HepG2 (cell line): ENCODE results near the gene PAFAH1B2. TPM values are rescaled to one million over a fixed set of nuclear protein-coding genes. Genes with fewer than 3 reads are reported as not detected.

ENCODE experiments used
- ATAC-seq: fragments of 200-7000 bp; cut with Tn5 transposase; 3 replicates; pipeline ENCODE4 v1.9.1; 2020; ENCODE audit warnings: mild to moderate bottlenecking, moderate library complexity
- BruUV-seq: library from RNA; stranded (reverse); fragments of 400-500 nt; replicated peaks from 2 replicates; lab custom pipeline; 2021; lab: Mats Ljungman, UMichigan
- CTCF ChIA-PET: fragments of 300-600 bp; formaldehyde crosslinking; extraction: SDS; loops from one replicate; lab custom pipeline; 2021; ENCODE audit warnings: low total read pairs, inconsistent platforms, low intra/inter-chr PET ratio; lab: Yijun Ruan, JAX
- POLR2A ChIA-PET: fragments of 350-600 bp; sonication (Branson Sonifier 250); formaldehyde crosslinking; loops from one replicate; lab custom pipeline; 2020; ENCODE audit warnings: antibody characterized with exemption, inconsistent platforms; lab: Yijun Ruan, JAX
- DNase-seq: peaks from one replicate; pipeline ENCODE4 v3.0.0-alpha.2; 2015; ENCODE audit warnings: low spot score
- FAIRE-seq: peaks from 3 replicates; lab custom pipeline; 2011; peaks lifted over from hg19 to GRCh38; lab: Jason Lieb, UNC
- H2AFZ ChIP-seq: one replicate; pipeline ENCODE4 v1.6.1; 2011; ENCODE audit warnings: low read length, inconsistent platforms
- H3K27ac ChIP-seq: fragments of 300-600 bp; 3 replicates; pipeline ENCODE4 v1.8.0; 2011; ENCODE audit warnings: mixed run types, mild to moderate bottlenecking, mixed read lengths, low read length, inconsistent platforms; ENCODE audit not compliant: insufficient read depth; ENCODE audit errors: extremely low read length
- H3K27me3 ChIP-seq, 2 experiments: fragments of 200-600 bp in 1 of 2; 2 replicates in 1 of 2; 3 replicates in 1 of 2; pipeline versions ENCODE4 v1.6.0 to v1.8.0; 2011; ENCODE audit warnings: low read length in 2 of 2, mild to moderate bottlenecking in 2 of 2, moderate library complexity in 2 of 2, inconsistent platforms in 1 of 2; ENCODE audit not compliant: insufficient read depth in 2 of 2, control insufficient read depth in 1 of 2
- H3K36me3 ChIP-seq, 2 experiments: fragments of 200-600 bp in 1 of 2; replicated peaks in 1 of 2; 2 replicates in 1 of 2; 3 replicates in 1 of 2; pipeline versions ENCODE4 v1.5.1 to v1.8.0; 2011; ENCODE audit warnings: low read length in 2 of 2, inconsistent platforms in 1 of 2; ENCODE audit not compliant: insufficient read depth in 2 of 2, control insufficient read depth in 1 of 2
- H3K4me1 ChIP-seq: 2 replicates; pipeline ENCODE4 v1.5.1; 2012; ENCODE audit warnings: low read length, inconsistent platforms; ENCODE audit not compliant: insufficient read depth
- H3K4me2 ChIP-seq: 2 replicates; pipeline ENCODE4 v1.6.0; 2011; ENCODE audit warnings: low read depth, low read length, inconsistent platforms
- H3K4me3 ChIP-seq, 3 experiments: fragments of 200-600 bp in 1 of 3; sonication (generic), shearing (Covaris generic) in 1 of 3; replicated peaks in 1 of 3; 2 replicates each; pipeline ENCODE4 v1.5.1; 2011 to 2016; ENCODE audit warnings: low read length in 3 of 3, inconsistent platforms in 2 of 3, low read depth in 2 of 3, mild to moderate bottlenecking in 2 of 3, control low read depth in 1 of 3, mixed read lengths in 1 of 3; ENCODE audit not compliant: insufficient read depth in 1 of 3
- H3K79me2 ChIP-seq: one replicate; pipeline ENCODE4 v1.6.1; 2011; ENCODE audit warnings: low read length, inconsistent platforms; ENCODE audit not compliant: insufficient read depth
- H3K9ac ChIP-seq: 2 replicates; pipeline ENCODE4 v1.6.0; 2011; ENCODE audit warnings: mild to moderate bottlenecking, low read depth, low read length, inconsistent platforms; ENCODE audit not compliant: insufficient read depth
- H3K9me3 ChIP-seq: 2 replicates; pipeline ENCODE4 v1.5.1; 2012; ENCODE audit warnings: mild to moderate bottlenecking, low read length
- H4K20me1 ChIP-seq: 2 replicates; pipeline ENCODE4 v1.6.0; 2011; ENCODE audit warnings: inconsistent platforms, mild to moderate bottlenecking, low read length, moderate library complexity; ENCODE audit not compliant: insufficient read depth
- KAT8 ChIP-seq: IDR thresholded peaks from 2 replicates; pipeline ENCODE4 v1.6.1; 2016; ENCODE audit warnings: missing genetic modification reagents, missing compliant biosample characterization
- KDM5B ChIP-seq: sonication (generic); formaldehyde crosslinking; IDR thresholded peaks from 2 replicates; pipeline ENCODE4 v1.4.0; 2020; ENCODE audit warnings: missing genetic modification reagents, mild to moderate bottlenecking, borderline replicate concordance
- RFXANK ChIP-seq: IDR thresholded peaks from 2 replicates; pipeline ENCODE4 v1.6.1; 2016
- SKI ChIP-seq: fragments of 450-650 bp; IDR thresholded peaks from one replicate; pipeline ENCODE4 v1.6.1; 2018; ENCODE audit warnings: mild to moderate bottlenecking; ENCODE audit not compliant: partially characterized antibody
- SMAD1 ChIP-seq: sonication (generic); formaldehyde crosslinking; IDR thresholded peaks from 2 replicates; pipeline ENCODE4 v1.4.0; 2020; ENCODE audit warnings: missing genetic modification reagents, low read depth, mild to moderate bottlenecking, borderline replicate concordance
- SOX5 ChIP-seq: IDR thresholded peaks from 2 replicates; pipeline ENCODE4 v1.6.1; 2016; ENCODE audit warnings: borderline replicate concordance
- STAG1 ChIP-seq: sonication (generic); formaldehyde crosslinking; IDR thresholded peaks from 2 replicates; pipeline ENCODE4 v1.4.0; 2020; ENCODE audit warnings: missing genetic modification reagents
- TSC22D2 ChIP-seq: sonication (generic); formaldehyde crosslinking; IDR thresholded peaks from 2 replicates; pipeline ENCODE4 v1.5.1; 2020; ENCODE audit warnings: missing genetic modification reagents, mild to moderate bottlenecking, borderline replicate concordance
- ZEB1 ChIP-seq: IDR thresholded peaks from 2 replicates; pipeline ENCODE4 v1.6.1; 2012; ENCODE audit warnings: mild to moderate bottlenecking, low read depth, inconsistent platforms; ENCODE audit not compliant: insufficient replicate concordance
- ZNF329 ChIP-seq: sonication (generic); formaldehyde crosslinking; IDR thresholded peaks from 2 replicates; pipeline ENCODE4 v1.9.0; 2021; ENCODE audit warnings: low read depth, mild to moderate bottlenecking, missing genetic modification reagents
- ZNF451 ChIP-seq: sonication (generic); formaldehyde crosslinking; IDR thresholded peaks from 2 replicates; pipeline ENCODE4 v1.5.0; 2020; ENCODE audit warnings: mild to moderate bottlenecking, missing genetic modification reagents
- ZNF503 ChIP-seq: sonication (generic); formaldehyde crosslinking; IDR thresholded peaks from 2 replicates; pipeline ENCODE4 v1.4.0; 2020; ENCODE audit warnings: missing genetic modification reagents
- ZNF7 ChIP-seq: IDR thresholded peaks from 2 replicates; pipeline ENCODE4 v1.6.1; 2016; ENCODE audit warnings: missing biosample characterization, missing genetic modification reagents
- ZSCAN20 ChIP-seq: sonication (generic); formaldehyde crosslinking; IDR thresholded peaks from 2 replicates; pipeline ENCODE4 v1.4.0; 2020; ENCODE audit warnings: missing genetic modification reagents, mild to moderate bottlenecking, borderline replicate concordance
- WGBS: methylation state at CpG from one replicate; pipeline ENCODE4 v1.1.6; 2017; ENCODE audit warnings: low lambda C conversion rate; 5-methylcytosine and 5-hydroxymethylcytosine counted together
- in situ Hi-C: cut with HindIII; loops from 2 replicates; pipeline ENCODE4 v1.10.0; 2017; ENCODE audit warnings: low pct_unique_long_range_greater_than_20kb; ENCODE audit not compliant: extremely low pct_ligation_motif_present
- intact Hi-C: fragments of 100-400 bp; cut with micrococcal nuclease; formaldehyde crosslinking; loops from one replicate; pipeline ENCODE4 v1.10.0; 2022; ENCODE audit not compliant: unreplicated experiment
- polyA plus RNA-seq, 8 experiments: library from polyadenylated mRNA; depleted of rRNA in 3 of 8; stranded (reverse) in 7 of 8; unstranded in 1 of 8; fragments of >200 nt; fragmentation: Illumina TruSeq in 4 of 8; extraction: Trizol in 4 of 8; gene quantifications; 2 replicates each; pipeline versions ENCODE4 v1.2.1 to v1.2.3, GENCODE V29; 2011 to 2016; ENCODE audit warnings: low read depth in 4 of 8, missing spikeins in 1 of 8, mixed read lengths in 1 of 8; ENCODE audit not compliant: insufficient read depth in 1 of 8
- total RNA-seq, 5 experiments: library from RNA; depleted of rRNA; stranded (reverse); fragments of >200 nt; fragmentation: Illumina TruSeq; extraction: Trizol; gene quantifications; 2 replicates each; pipeline ENCODE4 v1.2.3, GENCODE V29; 2016; ENCODE audit warnings: low read depth in 1 of 5
- TF ChIP-seq, protein P1 (sequence below): sonication (generic); formaldehyde crosslinking; IDR thresholded peaks from 2 replicates; pipeline ENCODE4 v1.4.0; 2020; ENCODE audit warnings: mild to moderate bottlenecking, missing genetic modification reagents
- TF ChIP-seq, protein P2 (sequence below): fragments of 450-650 bp; IDR thresholded peaks from 2 replicates; pipeline ENCODE4 v1.6.1; 2017; ENCODE audit warnings: mild to moderate bottlenecking

Gene PAFAH1B2
- total and polyA plus RNA-seq, 2 of the 13 experiments (the other 11 are each of a cell fraction or from before 2014, with no cell fraction given) = 28.8 to 104 TPM

DNA sequence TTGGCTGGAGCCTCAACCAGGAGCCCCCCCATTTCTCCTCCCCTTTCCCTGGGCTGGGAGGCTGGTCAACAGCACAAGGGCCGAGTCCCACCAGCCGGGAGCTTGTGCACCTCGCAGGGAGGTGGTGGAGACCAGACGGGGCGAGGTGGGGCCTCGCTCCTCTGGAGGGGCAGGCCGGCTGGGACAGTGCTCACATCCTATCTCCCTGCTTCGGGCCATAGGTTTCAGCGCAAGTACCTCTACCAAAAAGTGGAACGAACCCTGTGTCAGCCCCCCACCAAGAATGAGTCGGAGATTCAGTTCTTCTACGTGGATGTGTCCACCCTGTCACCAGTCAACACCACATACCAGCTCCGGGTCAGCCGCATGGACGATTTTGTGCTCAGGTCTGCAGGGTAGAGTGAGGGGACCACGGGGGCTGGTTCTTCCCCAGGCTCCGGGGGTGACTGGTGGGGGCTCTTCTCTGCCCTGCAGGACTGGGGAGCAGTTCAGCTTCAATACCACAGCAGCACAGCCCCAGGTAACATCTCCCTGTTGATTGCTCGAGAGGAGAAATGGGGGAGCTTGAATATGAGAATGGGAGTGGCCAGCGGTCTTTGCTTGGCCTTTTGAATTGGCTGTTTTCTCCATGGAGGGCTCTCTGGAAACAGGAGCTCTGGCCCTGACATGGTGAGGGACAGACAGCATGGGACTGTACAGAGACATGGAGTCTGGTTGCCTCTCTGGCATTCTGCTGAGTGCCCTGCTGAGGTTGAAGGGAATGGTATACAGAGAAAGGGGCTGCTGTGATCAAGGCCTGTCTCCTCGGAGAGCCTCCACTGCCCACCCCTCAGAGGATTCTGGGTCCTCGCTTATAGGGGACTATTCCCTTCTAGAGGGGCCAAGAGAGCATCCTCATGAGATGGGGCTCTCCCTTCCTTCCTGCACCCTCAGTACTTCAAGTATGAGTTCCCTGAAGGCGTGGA is 37.8 kb downstream of the PAFAH1B2 start (continued):
- TF ChIP-seq, protein P1, sequence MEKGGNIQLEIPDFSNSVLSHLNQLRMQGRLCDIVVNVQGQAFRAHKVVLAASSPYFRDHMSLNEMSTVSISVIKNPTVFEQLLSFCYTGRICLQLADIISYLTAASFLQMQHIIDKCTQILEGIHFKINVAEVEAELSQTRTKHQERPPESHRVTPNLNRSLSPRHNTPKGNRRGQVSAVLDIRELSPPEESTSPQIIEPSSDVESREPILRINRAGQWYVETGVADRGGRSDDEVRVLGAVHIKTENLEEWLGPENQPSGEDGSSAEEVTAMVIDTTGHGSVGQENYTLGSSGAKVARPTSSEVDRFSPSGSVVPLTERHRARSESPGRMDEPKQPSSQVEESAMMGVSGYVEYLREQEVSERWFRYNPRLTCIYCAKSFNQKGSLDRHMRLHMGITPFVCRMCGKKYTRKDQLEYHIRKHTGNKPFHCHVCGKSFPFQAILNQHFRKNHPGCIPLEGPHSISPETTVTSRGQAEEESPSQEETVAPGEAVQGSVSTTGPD (CRISPR knock-in tag) = no peak
- no peak for TF ChIP-seq ZNF451

GRCh38 chr11:117182551-117182935 is 38.5 kb downstream of the PAFAH1B2 start:
- Histone ChIP-seq H2AFZ (no peak overlapping the region), H4K20me1 (no peaks in the 10 kb centered on the region; the same call in 1 of the 2 replicates), H3K9ac (no peak overlapping the region), H3K4me2 (no peak overlapping the region), H3K79me2 (peaks cover 6% of the 10 kb centered on the region), H3K9me3 (no peaks in the 10 kb centered on the region), H3K4me3 (no peak overlapping the region), H3K27me3 (no peaks in the 10 kb centered on the region; a peak in 1 of 5 replicates), H3K4me1 (peaks cover 40% of the 10 kb centered on the region), H3K36me3 (peaks cover 3 to 12% of the 10 kb centered on the region in 2 experiments; a peak in 4 of 5 replicates), H3K27ac (no peak overlapping the region)
- FAIRE-seq (no peak), ATAC-seq (no peak), DNase-seq (no peak)
- intact Hi-C loops = no loop called here
- POLR2A ChIA-PET = interaction anchor here (1.5 kb wide), 1 partner anchor 38 kb away, joined by 5 read pairs; the partner anchor contains the start of gene PAFAH1B2
- in situ Hi-C loops = loop anchor here (5.0 kb wide), 1 partner anchor 40 kb away; no protein-coding TSS in a partner anchor
- 96% methylated on average over 10 of the region's 10 CpGs for WGBS
- BruUV-seq = no TSS peak
- CTCF ChIA-PET = interaction anchor here (1.3 kb wide), 1 partner anchor 44 kb away, joined by 3 read pairs; no protein-coding TSS in a partner anchor
- TF ChIP-seq ZNF503 (CRISPR knock-in tag) (no peak), RFXANK (CRISPR knock-in tag) (no peak), SMAD1 (CRISPR knock-in tag) (no peak), KDM5B (CRISPR knock-in tag) (no peak), TSC22D2 (CRISPR knock-in tag) (no peak), SKI (no peak), SOX5 (CRISPR knock-in tag) (no peak), KAT8 (CRISPR knock-in tag) (no peak), ZSCAN20 (no peak), ZNF7 (CRISPR knock-in tag) (no peak), STAG1 (no peak), ZNF329 (CRISPR knock-in tag) (no peak), ZEB1 (no peak)
- TF ChIP-seq, protein P2, sequence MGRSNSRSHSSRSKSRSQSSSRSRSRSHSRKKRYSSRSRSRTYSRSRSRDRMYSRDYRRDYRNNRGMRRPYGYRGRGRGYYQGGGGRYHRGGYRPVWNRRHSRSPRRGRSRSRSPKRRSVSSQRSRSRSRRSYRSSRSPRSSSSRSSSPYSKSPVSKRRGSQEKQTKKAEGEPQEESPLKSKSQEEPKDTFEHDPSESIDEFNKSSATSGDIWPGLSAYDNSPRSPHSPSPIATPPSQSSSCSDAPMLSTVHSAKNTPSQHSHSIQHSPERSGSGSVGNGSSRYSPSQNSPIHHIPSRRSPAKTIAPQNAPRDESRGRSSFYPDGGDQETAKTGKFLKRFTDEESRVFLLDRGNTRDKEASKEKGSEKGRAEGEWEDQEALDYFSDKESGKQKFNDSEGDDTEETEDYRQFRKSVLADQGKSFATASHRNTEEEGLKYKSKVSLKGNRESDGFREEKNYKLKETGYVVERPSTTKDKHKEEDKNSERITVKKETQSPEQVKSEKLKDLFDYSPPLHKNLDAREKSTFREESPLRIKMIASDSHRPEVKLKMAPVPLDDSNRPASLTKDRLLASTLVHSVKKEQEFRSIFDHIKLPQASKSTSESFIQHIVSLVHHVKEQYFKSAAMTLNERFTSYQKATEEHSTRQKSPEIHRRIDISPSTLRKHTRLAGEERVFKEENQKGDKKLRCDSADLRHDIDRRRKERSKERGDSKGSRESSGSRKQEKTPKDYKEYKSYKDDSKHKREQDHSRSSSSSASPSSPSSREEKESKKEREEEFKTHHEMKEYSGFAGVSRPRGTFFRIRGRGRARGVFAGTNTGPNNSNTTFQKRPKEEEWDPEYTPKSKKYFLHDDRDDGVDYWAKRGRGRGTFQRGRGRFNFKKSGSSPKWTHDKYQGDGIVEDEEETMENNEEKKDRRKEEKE = no peak
